GM12874 (cell line): Measurements from ENCODE around the gene RPL41.

Source experiments
- TF ChIP-seq, protein P1 (sequence below): IDR thresholded peaks from 2 replicates; pipeline ENCODE4 v1.5.1; 2011; ENCODE audit warnings: low read depth, mild to moderate bottlenecking, control low read depth, low read length, moderate library complexity; ENCODE audit not compliant: insufficient read depth

Gene RPL41

GRCh38 chr12:56115329-56115728 lies 1.1 kb upstream of the RPL41 start:
- TF ChIP-seq, protein P1, sequence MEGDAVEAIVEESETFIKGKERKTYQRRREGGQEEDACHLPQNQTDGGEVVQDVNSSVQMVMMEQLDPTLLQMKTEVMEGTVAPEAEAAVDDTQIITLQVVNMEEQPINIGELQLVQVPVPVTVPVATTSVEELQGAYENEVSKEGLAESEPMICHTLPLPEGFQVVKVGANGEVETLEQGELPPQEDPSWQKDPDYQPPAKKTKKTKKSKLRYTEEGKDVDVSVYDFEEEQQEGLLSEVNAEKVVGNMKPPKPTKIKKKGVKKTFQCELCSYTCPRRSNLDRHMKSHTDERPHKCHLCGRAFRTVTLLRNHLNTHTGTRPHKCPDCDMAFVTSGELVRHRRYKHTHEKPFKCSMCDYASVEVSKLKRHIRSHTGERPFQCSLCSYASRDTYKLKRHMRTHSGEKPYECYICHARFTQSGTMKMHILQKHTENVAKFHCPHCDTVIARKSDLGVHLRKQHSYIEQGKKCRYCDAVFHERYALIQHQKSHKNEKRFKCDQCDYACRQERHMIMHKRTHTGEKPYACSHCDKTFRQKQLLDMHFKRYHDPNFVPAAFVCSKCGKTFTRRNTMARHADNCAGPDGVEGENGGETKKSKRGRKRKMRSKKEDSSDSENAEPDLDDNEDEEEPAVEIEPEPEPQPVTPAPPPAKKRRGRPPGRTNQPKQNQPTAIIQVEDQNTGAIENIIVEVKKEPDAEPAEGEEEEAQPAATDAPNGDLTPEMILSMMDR, result no peak

DNA sequence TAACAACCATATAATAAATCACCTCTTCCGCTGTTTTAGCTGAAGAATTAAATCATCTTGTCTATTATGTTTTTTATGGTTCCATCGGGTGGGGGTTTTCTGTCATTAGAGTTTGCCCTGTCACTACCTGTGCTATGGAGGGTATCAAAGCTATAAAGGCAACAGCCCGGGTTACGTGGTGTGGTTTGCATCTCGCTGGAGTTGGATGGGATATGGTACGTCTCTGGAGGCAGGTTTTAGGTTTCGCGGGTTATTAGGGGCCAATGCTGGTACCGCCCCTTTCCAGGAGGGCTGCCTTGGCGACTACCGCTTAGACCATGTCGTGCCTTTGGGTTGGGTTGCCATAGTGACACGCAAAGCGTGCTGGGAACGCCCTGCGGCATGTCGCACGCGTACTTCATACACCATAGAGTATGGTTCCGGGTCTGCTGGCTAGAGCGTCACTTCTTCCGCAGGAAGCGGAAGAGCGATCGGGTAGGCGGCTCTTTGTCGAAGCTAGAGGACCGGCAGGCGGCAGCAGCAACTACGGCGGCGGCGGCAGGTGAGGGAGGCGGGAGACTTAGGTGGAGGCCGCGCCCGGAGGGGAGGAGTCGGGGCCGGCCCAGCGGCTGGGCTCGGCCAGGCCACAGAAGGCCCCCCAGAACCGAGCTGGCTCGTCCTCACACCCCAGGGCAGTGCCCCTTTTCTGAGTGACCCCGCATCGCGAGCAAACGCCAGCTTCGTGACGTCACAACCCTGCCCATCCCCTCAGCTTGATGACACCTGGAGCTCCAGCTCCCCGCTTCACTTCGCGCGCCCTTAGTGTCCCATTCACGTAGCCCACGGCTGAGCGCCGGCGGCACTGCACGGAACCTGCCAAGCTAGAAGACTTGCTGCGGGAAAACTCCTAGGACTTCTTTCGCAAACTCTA lies 1.6 kb downstream of the RPL41 start, which contains the start of gene ZC3H10:
TSS of gene ZC3H10 (plus strand) at position 489 of the 910 bp plus-strand sequence. CDS start 2,297 bp downstream, outside the sequence.
- TF ChIP-seq, protein P1, result peak; percentile 60

GRCh38 chr12:56118688-56119357 lies 2.4 kb downstream of the RPL41 start:
- TF ChIP-seq, protein P1, result no peak

GRCh38 chr12:56119361-56119796 lies 2.9 kb downstream of the RPL41 start:
- TF ChIP-seq, protein P1, result peak; percentile 64

- TF ChIP-seq, protein P1, result no peak
Measured at GRCh38 chr12:56120158-56120846, 3.9 kb downstream of the RPL41 start.

DNA sequence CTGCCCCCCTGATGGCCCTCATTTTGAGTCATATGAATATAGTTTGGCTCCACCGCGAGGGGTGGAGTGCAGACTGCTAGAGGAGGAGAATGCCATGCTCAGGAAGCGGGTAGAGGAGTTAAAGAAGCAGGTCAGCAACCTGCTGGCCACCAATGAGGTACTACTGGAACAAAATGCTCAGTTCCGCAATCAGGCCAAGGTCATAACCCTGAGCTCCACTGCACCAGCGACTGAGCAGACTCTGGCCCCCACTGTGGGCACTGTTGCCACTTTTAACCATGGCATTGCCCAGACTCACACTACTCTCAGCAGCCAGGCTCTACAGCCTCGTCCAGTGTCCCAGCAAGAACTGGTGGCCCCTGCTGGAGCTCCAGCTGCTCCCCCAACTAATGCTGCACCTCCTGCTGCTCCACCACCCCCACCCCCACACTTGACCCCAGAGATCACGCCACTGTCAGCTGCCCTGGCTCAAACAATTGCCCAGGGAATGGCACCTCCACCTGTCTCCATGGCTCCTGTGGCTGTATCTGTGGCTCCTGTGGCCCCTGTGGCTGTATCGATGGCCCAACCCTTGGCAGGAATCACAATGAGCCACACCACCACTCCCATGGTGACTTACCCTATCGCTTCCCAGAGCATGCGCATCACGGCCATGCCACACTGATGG lies 4.9 kb downstream of the RPL41 start:
- TF ChIP-seq, protein P1, result no peak
